GM12874 (cell line): ENCODE data around the gene FBXL5.

Source experiments
- CTCF ChIP-seq: IDR thresholded peaks from 2 replicates; pipeline ENCODE4 v1.5.1; 2011; ENCODE audit warnings: low read depth, mild to moderate bottlenecking, control low read depth, low read length, moderate library complexity; ENCODE audit not compliant: insufficient read depth

The FBXL5 gene

GRCh38 chr4:15683143-15683495 lies 28.0 kb upstream of the FBXL5 start:
- no peak for TF ChIP-seq CTCF

GRCh38 chr4:15682242-15683142 lies 27.3 kb upstream of the FBXL5 start:
- no peak for TF ChIP-seq CTCF

DNA sequence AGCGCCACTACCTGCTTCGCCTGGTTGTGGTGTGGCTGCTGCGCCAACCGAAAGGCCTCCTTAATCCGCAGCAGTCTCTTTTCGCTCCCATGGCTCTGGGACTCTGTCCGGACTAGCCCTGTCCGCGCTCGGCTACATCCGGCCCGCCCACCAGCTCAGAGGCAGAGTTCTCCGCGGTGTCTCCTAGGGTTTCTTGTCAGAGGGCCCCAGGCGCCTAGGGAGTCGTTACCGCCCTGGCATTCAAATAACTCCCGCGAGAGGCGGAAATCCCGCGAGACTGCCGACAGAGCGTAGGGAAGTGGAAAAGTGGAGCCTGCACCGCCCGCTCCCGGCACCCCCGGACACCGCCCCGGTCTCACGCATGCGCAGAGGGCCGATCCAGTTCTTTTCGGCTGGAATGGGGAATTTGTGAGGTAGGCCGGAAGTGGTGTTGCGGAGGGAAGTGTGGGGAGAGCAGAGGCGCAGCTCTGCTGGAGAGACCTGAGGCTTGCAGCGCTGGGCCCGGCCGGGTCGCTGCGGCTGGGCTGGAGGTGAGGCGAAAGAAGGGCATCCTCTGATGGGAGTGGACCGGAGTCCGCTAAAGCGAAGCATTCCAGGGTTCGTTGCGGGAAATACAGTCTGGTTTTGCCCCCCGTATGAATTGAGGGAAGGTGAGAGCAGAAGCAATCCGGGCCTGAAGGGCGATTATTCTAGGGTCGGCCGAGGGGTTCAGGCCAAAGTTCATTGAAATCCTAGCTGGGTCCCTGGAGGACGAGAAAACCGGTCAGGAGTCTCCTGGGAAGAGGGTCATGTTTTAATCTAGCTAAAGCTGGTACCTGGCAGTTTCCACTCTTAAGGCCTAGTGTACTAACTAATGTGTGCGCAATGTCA lies 26.4 kb upstream of the FBXL5 start, which contains the start of gene FAM200B:
TSS of gene FAM200B (plus strand) at position 456 of the 870 bp plus-strand sequence. CDS start 5,151 bp downstream, outside the sequence.
- TF ChIP-seq CTCF: no peak

DNA sequence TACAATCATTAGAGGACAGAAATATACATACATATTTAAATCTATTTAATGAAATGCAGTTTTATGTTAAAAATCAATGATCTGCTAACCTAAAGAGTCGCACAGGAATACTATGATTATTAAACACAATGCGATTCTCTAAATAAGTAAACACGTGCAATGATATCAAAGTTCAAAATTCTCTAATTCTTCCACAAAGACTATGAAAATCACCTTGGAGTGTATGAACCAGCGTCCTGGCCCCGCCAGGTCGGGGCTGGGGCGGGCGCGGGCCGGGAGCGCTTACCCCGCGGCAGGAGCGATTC lies 25.9 kb upstream of the FBXL5 start:
- TF ChIP-seq CTCF: no peak

DNA sequence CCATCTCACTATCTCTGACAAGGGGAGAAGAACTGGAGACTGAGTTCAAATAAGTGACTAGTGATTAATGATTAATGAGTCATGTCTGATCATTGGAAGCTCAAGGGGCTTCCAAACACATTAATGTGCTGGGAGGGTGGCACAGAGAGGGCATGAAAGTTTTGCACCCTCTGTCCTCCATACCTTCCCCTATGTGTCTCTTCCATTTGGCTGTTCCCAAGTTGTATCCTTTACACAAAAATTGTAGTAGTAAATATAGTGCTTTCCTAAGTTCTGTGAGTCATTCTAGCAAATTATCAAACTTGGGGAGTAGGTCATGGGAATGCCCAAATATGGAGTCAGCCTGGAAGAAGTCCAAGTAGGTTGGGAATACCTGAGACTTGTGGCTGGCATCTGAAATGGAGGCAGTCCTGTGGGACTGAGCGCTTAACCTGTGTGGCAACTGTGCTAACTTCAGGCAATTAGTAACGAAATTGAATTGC lies 22.4 kb upstream of the FBXL5 start:
- TF ChIP-seq CTCF: no peak

DNA sequence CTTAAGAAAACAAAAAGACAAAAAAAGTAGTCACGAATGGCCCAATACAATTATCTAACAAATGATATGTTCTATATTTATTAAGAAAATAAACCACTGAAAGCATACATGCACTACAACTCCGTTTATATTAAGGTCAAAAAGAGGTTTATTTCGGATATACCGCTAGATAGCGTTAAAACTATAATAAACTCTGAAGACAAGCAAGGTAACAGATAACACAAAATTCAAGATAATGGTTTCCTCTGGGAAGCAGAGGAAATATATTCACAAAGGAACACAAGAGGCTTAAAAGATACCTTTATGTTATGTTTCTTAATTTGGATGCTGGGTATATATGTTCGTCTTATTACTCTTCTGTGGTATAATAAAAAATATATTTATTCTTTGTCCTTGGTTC lies 21.7 kb upstream of the FBXL5 start:
- no peak for TF ChIP-seq CTCF

GRCh38 chr4:15676039-15676438 lies 20.9 kb upstream of the FBXL5 start:
- TF ChIP-seq CTCF: no peak
